8988T (cell line): ENCODE results near the gene OXCT1.
A peak's percentile ranks its signal among the peaks of the same experiment; 100 is the strongest.

Source experiments
- DNase-seq: peaks from one replicate; pipeline ENCODE4 v3.0.0; 2011

OXCT1 gene

GRCh38 chr5:41869724-41870626 is at the start of gene OXCT1:
TSS of gene OXCT1 (minus strand) at chr5:41870425. CDS start at chr5:41870358, 67 bp downstream.
- peak; percentile 69 for DNase-seq

GRCh38 chr5:41918105-41918504 is 47.9 kb upstream of the OXCT1 start:
- DNase-seq = no peak

DNA sequence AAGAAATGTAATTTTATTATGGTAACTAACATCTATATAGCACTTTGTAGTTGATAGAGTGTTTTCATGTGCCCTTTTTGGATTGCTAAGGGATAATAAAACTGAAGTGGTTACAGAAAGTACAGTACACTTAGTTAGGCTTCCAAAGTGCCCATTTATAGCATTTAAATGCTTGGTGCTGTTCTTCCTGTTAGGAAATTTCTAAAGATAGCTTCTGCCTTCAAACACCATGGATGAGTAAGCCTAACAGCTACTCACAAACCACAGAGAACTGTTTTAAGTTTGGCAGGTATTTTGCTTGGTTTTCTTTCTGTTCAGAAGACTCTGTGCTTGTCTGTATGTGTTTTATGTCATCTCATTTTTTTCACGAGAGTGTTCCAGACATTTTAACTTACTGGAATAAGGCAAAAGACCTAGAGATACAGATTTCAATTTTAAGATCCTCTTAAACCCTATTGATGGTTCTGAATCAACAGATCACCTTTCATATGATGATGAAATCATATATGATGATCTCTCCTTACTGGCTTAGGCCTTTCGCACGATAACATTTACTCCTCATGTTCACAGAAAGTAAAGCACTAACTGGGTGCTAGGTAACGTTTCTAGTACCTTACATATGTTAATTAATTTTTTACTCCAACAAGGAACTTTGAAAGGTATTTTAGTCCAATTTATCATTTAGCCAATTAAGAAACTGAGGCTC is 38.3 kb upstream of the OXCT1 start:
- DNase-seq = no peak

- no peak for DNase-seq
Observed at GRCh38 chr5:41906151-41906550, 35.9 kb upstream of the OXCT1 start.

DNA sequence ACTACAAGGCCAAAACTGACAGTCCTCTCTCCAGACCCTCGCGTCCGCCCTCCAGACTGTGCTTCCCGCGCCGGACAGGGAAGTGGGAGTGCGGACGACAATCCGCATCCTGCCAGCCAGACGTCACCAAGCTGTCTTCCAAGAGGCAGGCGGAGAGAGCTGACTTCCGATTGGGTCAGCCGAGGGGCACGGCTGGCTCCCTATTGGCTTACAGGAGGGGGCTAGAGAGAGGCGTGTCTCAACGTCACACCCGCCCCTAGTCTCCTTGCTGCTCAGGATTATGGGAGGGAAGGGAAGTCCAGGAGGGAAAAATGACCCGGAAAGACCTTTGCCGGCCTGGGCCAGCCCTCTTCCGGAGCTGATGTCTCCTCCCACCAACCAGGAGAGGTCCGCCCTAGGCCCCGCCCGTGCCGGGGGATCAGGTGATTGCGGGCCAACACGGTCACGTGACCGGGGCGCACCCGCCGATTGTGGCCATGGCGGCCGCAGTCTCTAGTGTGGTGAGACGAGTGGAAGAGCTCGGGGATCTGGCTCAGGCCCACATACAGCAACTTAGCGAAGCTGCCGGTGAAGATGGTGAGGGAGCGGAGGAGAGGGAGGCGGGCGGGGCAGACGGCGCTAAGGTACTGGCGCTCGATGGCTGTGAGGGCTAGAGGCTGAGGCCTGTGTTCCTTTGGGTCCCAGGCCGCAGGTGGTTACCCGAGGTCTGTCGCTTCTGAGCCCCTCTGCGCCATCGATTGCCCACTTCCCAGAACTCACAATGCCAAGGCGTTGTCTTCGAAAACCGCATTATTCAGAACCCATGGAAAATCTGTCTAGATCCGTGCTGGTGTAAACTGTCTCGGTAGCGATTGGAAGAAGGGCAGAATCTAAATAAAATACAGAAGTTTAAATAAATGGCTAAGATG is 33.9 kb upstream of the OXCT1 start, which contains the start of gene RIMOC1:
Gene RIMOC1, plus strand, starts transcription at position 453 of the 908 bp plus-strand sequence. Its CDS starts 24 bp downstream, at position 477.
- DNase-seq = peak; percentile 66

- DNase-seq = no peak
Observed at GRCh38 chr5:41903382-41903891, 33.2 kb upstream of the OXCT1 start.

GRCh38 chr5:41896230-41896629 is 26.0 kb upstream of the OXCT1 start:
- DNase-seq = no peak

- no peak for DNase-seq
Observed at GRCh38 chr5:41893074-41893851, 23.0 kb upstream of the OXCT1 start.

DNA sequence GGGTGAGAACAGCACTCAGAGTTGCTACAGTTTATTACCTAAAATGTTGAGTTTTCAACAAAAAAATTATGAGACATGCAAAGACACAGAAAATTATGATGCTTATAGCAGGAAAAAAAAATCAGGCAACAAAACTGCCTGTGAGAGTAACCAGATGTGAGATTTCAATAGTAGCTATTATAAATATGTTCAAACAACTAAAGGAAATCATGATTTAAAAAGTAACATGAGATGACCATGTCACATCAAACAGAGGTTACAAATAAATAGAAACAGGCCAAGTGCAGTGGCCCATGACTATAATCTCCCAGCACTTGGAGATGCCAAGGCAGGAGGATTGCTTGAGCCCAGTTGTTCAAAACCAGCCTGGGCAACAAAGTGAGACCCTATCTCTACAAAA is 21.8 kb upstream of the OXCT1 start:
- no peak for DNase-seq

GRCh38 chr5:41891066-41891707 is 21.0 kb upstream of the OXCT1 start:
- no peak for DNase-seq

- no peak for DNase-seq
Observed at GRCh38 chr5:41885286-41885685, 15.1 kb upstream of the OXCT1 start.

- DNase-seq = no peak
Observed at GRCh38 chr5:41883936-41884335, 13.7 kb upstream of the OXCT1 start.

- DNase-seq = no peak
Observed at GRCh38 chr5:41883243-41883642, 13.0 kb upstream of the OXCT1 start.

- no peak for DNase-seq
Observed at GRCh38 chr5:41882765-41883164, 12.5 kb upstream of the OXCT1 start.

GRCh38 chr5:41878643-41879478 is 8.6 kb upstream of the OXCT1 start:
- DNase-seq = no peak

GRCh38 chr5:41878173-41878572 is 7.9 kb upstream of the OXCT1 start:
- DNase-seq = no peak

DNA sequence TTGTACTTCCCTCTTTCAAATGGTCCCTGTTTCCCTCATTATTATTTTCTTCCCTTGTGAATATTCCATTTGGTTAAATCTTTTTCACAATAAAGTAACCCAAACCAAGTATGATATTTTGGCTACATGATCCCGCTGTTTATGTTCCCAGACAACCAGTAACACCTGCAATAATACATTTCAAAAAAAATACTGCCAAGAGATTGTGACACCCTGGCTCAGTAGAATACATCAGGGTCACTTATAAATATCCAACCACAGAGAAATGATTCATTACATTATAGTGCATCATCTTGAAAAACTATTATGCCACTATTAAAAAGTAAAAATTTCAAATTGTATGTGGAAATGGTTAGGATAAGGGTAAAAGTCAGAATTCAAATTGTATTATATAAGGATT is 7.2 kb upstream of the OXCT1 start:
- DNase-seq = no peak

- no peak for DNase-seq
Observed at GRCh38 chr5:41876678-41877077, 6.5 kb upstream of the OXCT1 start.

GRCh38 chr5:41875121-41875520 is 4.9 kb upstream of the OXCT1 start:
- DNase-seq = no peak

DNA sequence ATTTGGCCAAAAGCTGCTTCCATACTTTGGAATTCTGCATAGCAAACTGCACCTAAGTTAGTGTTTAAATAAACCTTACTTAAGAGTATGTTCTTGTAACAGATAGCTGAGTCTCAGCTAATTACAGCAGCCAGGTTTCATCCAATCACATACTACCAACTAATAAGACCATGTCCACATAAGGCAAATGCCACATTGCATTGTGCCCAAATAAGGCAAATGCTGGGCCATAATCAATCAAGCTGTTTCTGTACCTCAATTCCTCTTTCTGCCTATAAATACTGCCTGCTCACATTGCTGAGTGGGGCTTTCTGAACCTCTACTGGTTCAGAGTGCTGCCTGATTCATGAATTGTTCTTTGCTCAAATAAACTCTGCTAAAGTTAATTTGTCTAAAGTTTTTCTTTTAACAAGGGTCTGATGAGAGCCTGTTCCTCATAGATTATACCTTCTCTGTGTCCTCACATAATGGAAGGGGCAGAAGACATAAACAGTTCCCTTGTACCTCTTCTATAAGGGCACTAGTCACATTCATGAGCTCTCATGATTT is 4.4 kb upstream of the OXCT1 start:
- no peak for DNase-seq
